GM12878 (cell line): ENCODE data around the gene TNFRSF11A. TPM values are rescaled to one million over a fixed set of nuclear protein-coding genes. Genes with fewer than 3 reads are reported as not detected.

Source experiments
- ATAC-seq: fragments of 200-7000 bp; cut with Tn5 transposase; 3 replicates; pipeline ENCODE4 v1.9.1; 2020; ENCODE audit warnings: mild to moderate bottlenecking, moderate library complexity
- BruUV-seq: library from RNA; stranded (reverse); fragments of 400-500 nt; replicated peaks from 2 replicates; lab custom pipeline; 2021; lab: Mats Ljungman, UMichigan
- CTCF ChIA-PET: fragments of 300-600 bp; sonication (Branson Sonifier 250); formaldehyde crosslinking; extraction: SDS; loops from one replicate; lab custom pipeline; 2021; ENCODE audit warnings: inconsistent platforms; lab: Yijun Ruan, JAX
- POLR2A ChIA-PET: fragments of 350-600 bp; formaldehyde crosslinking; extraction: SDS; loops from one replicate; lab custom pipeline; 2021; ENCODE audit warnings: inconsistent platforms; lab: Charles Lee
- RAD21 ChIA-PET: fragments of 300-600 bp; sonication (Branson Sonifier 250); formaldehyde crosslinking; loops from one replicate; lab custom pipeline; 2023; ENCODE audit warnings: antibody characterized with exemption; ENCODE audit not compliant: unreplicated experiment; lab: Charles Lee
- SMC1A ChIA-PET: fragments of 300-600 bp; sonication (Branson Sonifier 250); formaldehyde crosslinking; loops from one replicate; lab custom pipeline; 2023; ENCODE audit not compliant: unreplicated experiment, uncharacterized antibody; lab: Charles Lee
- DNase-seq: peaks from one replicate; pipeline ENCODE4 v3.0.0-alpha.2; 2011; ENCODE audit warnings: low read depth, low spot score
- FAIRE-seq: peaks from 3 replicates; lab custom pipeline; 2011; peaks lifted over from hg19 to GRCh38; lab: Jason Lieb, UNC
- H2AFZ ChIP-seq: 2 replicates; pipeline ENCODE4 v1.6.0; 2011; ENCODE audit warnings: low read depth, low read length, control low read depth; ENCODE audit not compliant: control insufficient read depth
- H3K27ac ChIP-seq: 2 replicates; pipeline ENCODE4 v1.5.1; 2011; ENCODE audit warnings: control low read depth; ENCODE audit not compliant: control insufficient read depth, insufficient read depth
- H3K27me3 ChIP-seq, 2 experiments: replicated peaks in 1 of 2; 2 replicates each; pipeline versions ENCODE4 v1.6.0 to v1.6.1; 2011; ENCODE audit warnings: low read length in 1 of 2; ENCODE audit not compliant: control insufficient read depth in 2 of 2, insufficient read depth in 2 of 2
- H3K36me3 ChIP-seq, 2 experiments: 2 replicates each; pipeline ENCODE4 v1.5.1; 2011; ENCODE audit warnings: low read length in 1 of 2; ENCODE audit not compliant: control insufficient read depth in 2 of 2, insufficient read depth in 2 of 2
- H3K4me1 ChIP-seq: 2 replicates; pipeline ENCODE4 v1.6.1; 2011; ENCODE audit warnings: mild to moderate bottlenecking, low read length, moderate library complexity, mixed read lengths; ENCODE audit not compliant: control insufficient read depth, insufficient read depth
- H3K4me2 ChIP-seq: 2 replicates; pipeline ENCODE4 v1.6.0; 2011; ENCODE audit warnings: control low read depth; ENCODE audit not compliant: control insufficient read depth, insufficient read depth
- H3K4me3 ChIP-seq: fragments of 200-600 bp; sonication (generic); 2 replicates; pipeline ENCODE4 v1.5.1; 2016
- H3K79me2 ChIP-seq: 2 replicates; pipeline ENCODE4 v1.6.0; 2011; ENCODE audit warnings: low read length; ENCODE audit not compliant: control insufficient read depth, insufficient read depth
- H3K9ac ChIP-seq: 2 replicates; pipeline ENCODE4 v1.8.0; 2011; ENCODE audit warnings: low read length, control low read depth, mixed read lengths; ENCODE audit not compliant: control insufficient read depth, insufficient read depth
- H3K9me3 ChIP-seq: replicated peaks from 3 replicates; pipeline ENCODE4 v1.5.1; 2011; ENCODE audit warnings: mild to moderate bottlenecking, low read length; ENCODE audit not compliant: control insufficient read depth, insufficient read depth
- H4K20me1 ChIP-seq: 2 replicates; pipeline ENCODE4 v1.6.0; 2011; ENCODE audit not compliant: control insufficient read depth, insufficient read depth
- CREM ChIP-seq: IDR thresholded peaks from 2 replicates; pipeline ENCODE4 v1.6.1; 2014; ENCODE audit warnings: antibody characterized with exemption, low read depth
- HSF1 ChIP-seq: fragments of 150-350 bp; IDR thresholded peaks from 2 replicates; pipeline ENCODE4 v1.6.1; 2014; ENCODE audit warnings: mild to moderate bottlenecking, low read depth, low read length
- MLLT1 ChIP-seq: fragments of 450-650 bp; IDR thresholded peaks from 2 replicates; pipeline ENCODE4 v1.6.1; 2016; ENCODE audit warnings: mild to moderate bottlenecking
- NBN ChIP-seq: fragments of 450-650 bp; IDR thresholded peaks from 2 replicates; pipeline ENCODE4 v1.6.1; 2016
- ZBTB4 ChIP-seq: fragments of 450-650 bp; formaldehyde crosslinking; IDR thresholded peaks from 2 replicates; pipeline ENCODE4 v1.4.0; 2022; ENCODE audit warnings: mild to moderate bottlenecking, moderate library complexity
- ZNF622 ChIP-seq: fragments of 450-650 bp; IDR thresholded peaks from 2 replicates; pipeline ENCODE4 v1.6.1; 2017; ENCODE audit warnings: mild to moderate bottlenecking, inconsistent platforms
- WGBS: methylation state at CpG from one replicate; pipeline ENCODE4 v1.1.6; 2016; ENCODE audit warnings: low lambda C conversion rate; ENCODE audit not compliant: insufficient replicate concordance, insufficient coverage; ENCODE audit errors: missing lambda C conversion rate; 5-methylcytosine and 5-hydroxymethylcytosine counted together
- in situ Hi-C: fragments of 300-500 bp; cut with MboI; formaldehyde crosslinking; loops from 9 replicates; pipeline ENCODE4 v1.14.3; 2018; ENCODE audit warnings: mixed read lengths
- intact Hi-C: fragments of 100-400 bp; cut with micrococcal nuclease; formaldehyde crosslinking; loops from one replicate; pipeline ENCODE4 v1.14.2; 2022; ENCODE audit not compliant: unreplicated experiment
- polyA plus RNA-seq, 11 experiments: library from polyadenylated mRNA; depleted of rRNA in 4 of 11; unstranded in 6 of 11; stranded (reverse) in 5 of 11; fragments of >200 nt; fragmentation: Nextera tagmentation in 4 of 11; fragmentation: Illumina TruSeq in 1 of 11; extraction: Ambion mirVana in 4 of 11; extraction: Trizol in 1 of 11; gene quantifications; 1 replicate in 1 of 11; 2 replicates in 10 of 11; pipeline versions ENCODE4 v1.2.1 to v1.2.3, GENCODE V29; 2011 to 2016; ENCODE audit warnings: inconsistent platforms in 2 of 11, missing spikeins in 2 of 11, low read depth in 1 of 11
- total RNA-seq, 4 experiments: library from RNA; depleted of rRNA in 3 of 4; stranded (reverse); fragments of >200 nt in 3 of 4; fragmentation: Illumina TruSeq in 1 of 4; extraction: Trizol in 1 of 4; gene quantifications; 2 replicates each; pipeline versions ENCODE4 v1.2.1 to v1.2.3, GENCODE V29; 2013 to 2021

Gene TNFRSF11A
- total and polyA plus RNA-seq, 10 of the 15 experiments (the other 5 are each of a cell fraction or from before 2014, with no cell fraction given): 0.07 to 4.0 (median 0.23) TPM

GRCh38 chr18:62330650-62331049, 5.5 kb downstream of the TNFRSF11A start:
- H3K9ac ChIP-seq: no peak overlapping the region
- CTCF ChIA-PET: interaction anchor here (0.8 to 2.3 kb wide), 3 partner anchors 11 to 89 kb away, joined by 3 to 10 read pairs (median 3); no protein-coding TSS in a partner anchor
- no peaks in the 10 kb centered on the region for H4K20me1 ChIP-seq
- H2AFZ ChIP-seq: no peak overlapping the region
- H3K79me2 ChIP-seq: no peaks in the 10 kb centered on the region
- in situ Hi-C loops (no loop called here), intact Hi-C loops (no loop called here)
- no peak overlapping the region for H3K4me3 ChIP-seq
- TF ChIP-seq CREM (no peak), ZNF622 (no peak), HSF1 (no peak), NBN (no peak), ZBTB4 (CRISPR knock-in tag) (no peak), MLLT1 (no peak)
- BruUV-seq: no TSS peak
- peaks cover 0 to 8% of the 10 kb centered on the region in 2 experiments; a peak in 1 of 4 replicates for H3K27me3 ChIP-seq
- DNase-seq: no peak
- SMC1A ChIA-PET: interaction anchor here (1.0 to 1.5 kb wide), 3 partner anchors 10 to 40 kb away, joined by 3 read pairs; no protein-coding TSS in a partner anchor
- no peak overlapping the region for H3K27ac ChIP-seq
- RAD21 ChIA-PET: no interaction called here
- H3K9me3 ChIP-seq: no peaks in the 10 kb centered on the region
- no peak for FAIRE-seq
- H3K4me2 ChIP-seq: no peak overlapping the region
- no peak for ATAC-seq
- POLR2A ChIA-PET: no interaction called here
- 40% methylated on average over 7 of the region's 7 CpGs for WGBS
- peaks cover 6% of the 10 kb centered on the region for H3K4me1 ChIP-seq
- no peaks in the 10 kb centered on the region for H3K36me3 ChIP-seq
